Tibial nerve (tissue), 3 donors: ENCODE measurements around the gene KMT2C.
"Not testable (repeated sequence)": the region's sequence is repeated elsewhere in the genome, so short reads cannot be mapped to it uniquely, and the experiment has no call there.

Experiments
- POLR2A ChIP-seq, 2 donors: fragments of 450-650 bp; IDR thresholded peaks; one replicate each; pipeline ENCODE4 v1.6.1; 2017; ENCODE audit warnings: antibody characterized with exemption in 2 of 2, mild to moderate bottlenecking in 2 of 2, moderate library complexity in 2 of 2
- TF ChIP-seq, protein P1 (sequence below), 5 experiments: fragments of 200-600 bp in 3 of 5; fragments of 450-650 bp in 2 of 5; sonication (generic) in 3 of 5; IDR thresholded peaks; one replicate each; pipeline ENCODE4 v1.5.1; 2016 to 2019; ENCODE audit warnings: antibody characterized with exemption in 5 of 5, mild to moderate bottlenecking in 3 of 5, moderate library complexity in 2 of 5

DNA sequence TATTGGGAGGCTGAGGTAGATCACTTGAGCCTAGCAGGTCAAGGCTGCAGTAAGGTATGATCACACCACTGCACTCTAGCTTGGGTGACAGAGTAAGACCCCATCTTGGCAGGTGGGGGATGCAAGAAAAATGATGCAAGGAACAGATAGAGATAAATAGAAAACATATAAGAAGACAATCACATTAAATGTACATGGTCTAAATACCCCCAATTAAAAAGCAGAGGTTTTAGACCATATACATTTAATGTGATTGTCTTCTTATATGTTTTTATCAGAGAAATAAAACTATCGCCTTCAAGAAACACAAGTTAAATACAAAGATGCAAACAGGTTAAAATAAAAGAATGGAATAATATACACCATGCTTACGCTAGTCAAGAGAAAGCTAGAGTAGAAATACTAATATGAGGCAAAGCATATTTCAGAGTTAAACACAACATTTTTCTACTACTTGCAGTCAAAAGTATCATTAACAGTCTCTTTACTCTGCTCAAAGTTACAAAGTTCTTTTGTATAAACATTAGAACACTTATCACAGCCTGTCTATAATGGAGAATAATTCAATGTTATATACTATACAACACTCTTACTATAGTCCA lies 136.2 kb downstream of the KMT2C start:
- TF ChIP-seq, protein P1, sequence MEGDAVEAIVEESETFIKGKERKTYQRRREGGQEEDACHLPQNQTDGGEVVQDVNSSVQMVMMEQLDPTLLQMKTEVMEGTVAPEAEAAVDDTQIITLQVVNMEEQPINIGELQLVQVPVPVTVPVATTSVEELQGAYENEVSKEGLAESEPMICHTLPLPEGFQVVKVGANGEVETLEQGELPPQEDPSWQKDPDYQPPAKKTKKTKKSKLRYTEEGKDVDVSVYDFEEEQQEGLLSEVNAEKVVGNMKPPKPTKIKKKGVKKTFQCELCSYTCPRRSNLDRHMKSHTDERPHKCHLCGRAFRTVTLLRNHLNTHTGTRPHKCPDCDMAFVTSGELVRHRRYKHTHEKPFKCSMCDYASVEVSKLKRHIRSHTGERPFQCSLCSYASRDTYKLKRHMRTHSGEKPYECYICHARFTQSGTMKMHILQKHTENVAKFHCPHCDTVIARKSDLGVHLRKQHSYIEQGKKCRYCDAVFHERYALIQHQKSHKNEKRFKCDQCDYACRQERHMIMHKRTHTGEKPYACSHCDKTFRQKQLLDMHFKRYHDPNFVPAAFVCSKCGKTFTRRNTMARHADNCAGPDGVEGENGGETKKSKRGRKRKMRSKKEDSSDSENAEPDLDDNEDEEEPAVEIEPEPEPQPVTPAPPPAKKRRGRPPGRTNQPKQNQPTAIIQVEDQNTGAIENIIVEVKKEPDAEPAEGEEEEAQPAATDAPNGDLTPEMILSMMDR (IDR thresholded peaks at IDR 0.05), result not testable (repeated sequence)
- not testable (repeated sequence) for TF ChIP-seq POLR2A (IDR thresholded peaks at IDR 0.05)
